ENCODE data around the gene USP44. TPM values are rescaled to one million over a fixed set of nuclear protein-coding genes. Genes with fewer than 3 reads are reported as not detected.

USP44 gene
- total and polyA plus RNA-seq, 2 donors from 2014 or later = 0.52 to 2.8 TPM

GRCh38 chr12:95548056-95548538 is 3.2 kb downstream of the USP44 start:
- H3K27me3 ChIP-seq (ENCODE audit: control insufficient read depth, insufficient read depth, low read length) = peaks cover 28% of the 10 kb centered on the region
- intact Hi-C loops (cut with DNase I) = no loop called here
- no peak for TF ChIP-seq CTCF (IDR thresholded peaks at IDR 0.05; ENCODE audit: borderline replicate concordance, extremely low read depth, insufficient read depth)
- no peaks in the 10 kb centered on the region for H3K4me1 ChIP-seq (ENCODE audit: control insufficient read depth in 2 of 3, insufficient read depth in 2 of 3, low read depth in 1 of 3, low read length in 3 of 3)
- peak overlapping the region in 2 of 3 donors; percentile 59 to 65 for H3K9ac ChIP-seq (ENCODE audit: low read length in 3 of 3)
- H3K4me3 ChIP-seq (ENCODE audit: low read length in 3 of 3) = peak overlapping the region; percentile 37 to 74 (median 43)
- DNase-seq = peak; percentile 39 to 76 (median 53)
- no peaks in the 10 kb centered on the region for H3K9me3 ChIP-seq (ENCODE audit: control insufficient read depth in 2 of 3, insufficient read depth in 1 of 3, low read length in 3 of 3)
- H3K36me3 ChIP-seq (ENCODE audit: control insufficient read depth in 2 of 3, insufficient read depth in 3 of 3, low read length in 3 of 3) = no peaks in the 10 kb centered on the region
- peak overlapping the region in 1 of 2 donors; percentile 39 for H3K27ac ChIP-seq (ENCODE audit: low read depth in 2 of 2, low read length in 2 of 2)
- FAIRE-seq = no peak

GRCh38 chr12:95547522-95548055 is 3.7 kb downstream of the USP44 start:
- Histone ChIP-seq H3K9me3 (ENCODE audit: control insufficient read depth in 2 of 3, insufficient read depth in 1 of 3, low read length in 3 of 3) (no peaks in the 10 kb centered on the region), H3K36me3 (ENCODE audit: control insufficient read depth in 2 of 3, insufficient read depth in 3 of 3, low read length in 3 of 3) (no peaks in the 10 kb centered on the region), H3K4me1 (ENCODE audit: control insufficient read depth in 2 of 3, insufficient read depth in 2 of 3, low read depth in 1 of 3, low read length in 3 of 3) (no peaks in the 10 kb centered on the region), H3K4me3 (ENCODE audit: low read length in 3 of 3) (peak overlapping the region; percentile 37 to 74 (median 43)), H3K27ac (ENCODE audit: low read depth in 2 of 2, low read length in 2 of 2) (no peak overlapping the region), H3K9ac (ENCODE audit: low read length in 3 of 3) (peak overlapping the region in 1 of 3 donors; percentile 59), H3K27me3 (ENCODE audit: control insufficient read depth, insufficient read depth, low read length) (peaks cover 28% of the 10 kb centered on the region)
- no peak for TF ChIP-seq CTCF (IDR thresholded peaks at IDR 0.05; ENCODE audit: borderline replicate concordance, extremely low read depth, insufficient read depth)
- FAIRE-seq = no peak
- intact Hi-C loops (cut with DNase I) = no loop called here
- DNase-seq = peak in 3 of 5 donors; percentile 21 to 64 (median 35)

GRCh38 chr12:95546491-95546813 is 4.8 kb downstream of the USP44 start:
- no peaks in the 10 kb centered on the region for H3K9me3 ChIP-seq (ENCODE audit: control insufficient read depth in 2 of 3, insufficient read depth in 1 of 3, low read length in 3 of 3)
- FAIRE-seq = no peak
- H3K27me3 ChIP-seq (ENCODE audit: control insufficient read depth, insufficient read depth, low read length) = peaks cover 28% of the 10 kb centered on the region
- no peaks in the 10 kb centered on the region for H3K36me3 ChIP-seq (ENCODE audit: control insufficient read depth in 2 of 3, insufficient read depth in 3 of 3, low read length in 3 of 3)
- no peaks in the 10 kb centered on the region for H3K4me1 ChIP-seq (ENCODE audit: control insufficient read depth in 2 of 3, insufficient read depth in 2 of 3, low read depth in 1 of 3, low read length in 3 of 3)
- TF ChIP-seq CTCF (IDR thresholded peaks at IDR 0.05; ENCODE audit: borderline replicate concordance, extremely low read depth, insufficient read depth) = no peak
- peak in 2 of 5 donors; percentile 13 to 36 for DNase-seq
- H3K4me3 ChIP-seq (ENCODE audit: low read length in 3 of 3) = no peak overlapping the region
- no peak overlapping the region for H3K27ac ChIP-seq (ENCODE audit: low read depth in 2 of 2, low read length in 2 of 2)
- H3K9ac ChIP-seq (ENCODE audit: low read length in 3 of 3) = no peak overlapping the region
- intact Hi-C loops (cut with DNase I) = no loop called here

Measured in kidney (tissue), 14 donors.